ENCODE data around the gene DCLK3.

DCLK3 gene

GRCh38 chr3:36695113-36695768 lies 69.1 kb downstream of the DCLK3 start:
- Histone ChIP-seq H3K23ac (ENCODE audit: low read length) (no peak overlapping the region), H4K5ac (ENCODE audit: low read length) (no peak overlapping the region), H3K9ac (ENCODE audit: low read length) (no peak overlapping the region), H3K79me2 (ENCODE audit: control insufficient read depth, insufficient read depth, low read length) (no peaks in the 10 kb centered on the region), H2BK120ac (ENCODE audit: low read depth, low read length) (no peak overlapping the region), H3K4ac (ENCODE audit: low read depth, low read length) (no peak overlapping the region), H4K8ac (ENCODE audit: low read depth, low read length) (no peak overlapping the region), H3K27me3 (ENCODE audit: insufficient read depth, low read length, poor library complexity) (no peaks in the 10 kb centered on the region), H2BK15ac (replicated peaks; ENCODE audit: low read depth) (no peak overlapping the region), H2AK5ac (ENCODE audit: low read length) (no peak overlapping the region), H3K27ac (ENCODE audit: low read depth, low read length) (no peak overlapping the region), H3K56ac (ENCODE audit: low read length) (no peak overlapping the region), H3K4me3 (ENCODE audit: low read length) (no peak overlapping the region), H2BK5ac (ENCODE audit: low read length) (no peak overlapping the region), H3K18ac (ENCODE audit: low read length) (no peak overlapping the region), H3K4me2 (ENCODE audit: low read length) (no peak overlapping the region), H3K4me1 (ENCODE audit: control insufficient read depth, low read depth, low read length) (no peaks in the 10 kb centered on the region), H3K36me3 (ENCODE audit: control insufficient read depth, insufficient read depth, low read length) (no peaks in the 10 kb centered on the region), H3K79me1 (ENCODE audit: low read length) (no peaks in the 10 kb centered on the region)
- no peak for DNase-seq
- WGBS (ENCODE audit: extremely low coverage, insufficient coverage, low lambda C conversion rate) = no CpG with 5 or more reads among the region's 3 CpGs

- Histone ChIP-seq H3K79me1 (ENCODE audit: low read length) (no peaks in the 10 kb centered on the region), H3K56ac (ENCODE audit: low read length) (no peak overlapping the region), H4K5ac (ENCODE audit: low read length) (no peak overlapping the region), H3K23ac (ENCODE audit: low read length) (no peak overlapping the region), H2BK5ac (ENCODE audit: low read length) (no peak overlapping the region), H3K4me2 (ENCODE audit: low read length) (no peak overlapping the region), H4K8ac (ENCODE audit: low read depth, low read length) (no peak overlapping the region), H3K27me3 (ENCODE audit: insufficient read depth, low read length, poor library complexity) (no peaks in the 10 kb centered on the region), H3K9ac (ENCODE audit: low read length) (no peak overlapping the region), H2BK120ac (ENCODE audit: low read depth, low read length) (no peak overlapping the region), H2AK5ac (ENCODE audit: low read length) (no peak overlapping the region), H3K4me1 (ENCODE audit: control insufficient read depth, low read depth, low read length) (no peaks in the 10 kb centered on the region), H3K18ac (ENCODE audit: low read length) (no peak overlapping the region), H3K4me3 (ENCODE audit: low read length) (no peak overlapping the region), H3K27ac (ENCODE audit: low read depth, low read length) (no peak overlapping the region), H3K79me2 (ENCODE audit: control insufficient read depth, insufficient read depth, low read length) (no peaks in the 10 kb centered on the region), H2BK15ac (replicated peaks; ENCODE audit: low read depth) (no peak overlapping the region), H3K4ac (ENCODE audit: low read depth, low read length) (no peak overlapping the region), H3K36me3 (ENCODE audit: control insufficient read depth, insufficient read depth, low read length) (no peaks in the 10 kb centered on the region)
- WGBS (ENCODE audit: extremely low coverage, insufficient coverage, low lambda C conversion rate) = no CpG with 5 or more reads among the region's 4 CpGs
- no peak for DNase-seq
Measured at GRCh38 chr3:36693670-36694069, 70.7 kb downstream of the DCLK3 start.

DNA sequence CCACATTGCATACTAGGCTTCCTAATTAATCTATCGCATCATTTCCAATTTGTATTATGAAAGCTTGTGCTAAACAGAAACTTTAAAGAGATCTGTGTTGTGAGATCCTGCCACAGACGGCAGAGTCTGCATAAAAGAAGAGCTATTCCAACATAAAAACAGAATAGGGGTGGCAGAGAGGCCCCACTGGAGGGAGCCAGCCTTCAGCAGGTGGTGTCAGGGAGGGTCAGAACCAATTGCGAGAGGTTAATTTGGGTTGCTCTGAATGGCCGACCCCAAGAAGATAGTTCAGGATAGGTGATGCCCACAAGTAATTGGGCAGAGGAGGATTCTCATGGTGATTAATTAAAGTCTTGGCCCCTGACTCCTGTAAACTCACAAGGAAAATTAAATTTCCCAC lies 74.8 kb downstream of the DCLK3 start:
- Histone ChIP-seq H3K36me3 (ENCODE audit: control insufficient read depth, insufficient read depth, low read length) (no peaks in the 10 kb centered on the region), H3K79me1 (ENCODE audit: low read length) (no peaks in the 10 kb centered on the region), H3K4ac (ENCODE audit: low read depth, low read length) (no peak overlapping the region), H3K4me1 (ENCODE audit: control insufficient read depth, low read depth, low read length) (no peaks in the 10 kb centered on the region), H2BK15ac (replicated peaks; ENCODE audit: low read depth) (no peak overlapping the region), H3K4me2 (ENCODE audit: low read length) (no peak overlapping the region), H3K56ac (ENCODE audit: low read length) (no peak overlapping the region), H4K8ac (ENCODE audit: low read depth, low read length) (no peak overlapping the region), H3K18ac (ENCODE audit: low read length) (no peak overlapping the region), H3K9ac (ENCODE audit: low read length) (no peak overlapping the region), H4K5ac (ENCODE audit: low read length) (no peak overlapping the region), H3K23ac (ENCODE audit: low read length) (no peak overlapping the region), H3K27me3 (ENCODE audit: insufficient read depth, low read length, poor library complexity) (no peaks in the 10 kb centered on the region), H2BK120ac (ENCODE audit: low read depth, low read length) (no peak overlapping the region), H3K79me2 (ENCODE audit: control insufficient read depth, insufficient read depth, low read length) (no peaks in the 10 kb centered on the region), H3K27ac (ENCODE audit: low read depth, low read length) (no peak overlapping the region), H2BK5ac (ENCODE audit: low read length) (no peak overlapping the region), H2AK5ac (ENCODE audit: low read length) (no peak overlapping the region), H3K4me3 (ENCODE audit: low read length) (no peak overlapping the region)
- no peak for DNase-seq
- whole genome bisulfite sequencing (ENCODE audit: extremely low coverage, insufficient coverage, low lambda C conversion rate) = no CpG with 5 or more reads among the region's 4 CpGs

DNA sequence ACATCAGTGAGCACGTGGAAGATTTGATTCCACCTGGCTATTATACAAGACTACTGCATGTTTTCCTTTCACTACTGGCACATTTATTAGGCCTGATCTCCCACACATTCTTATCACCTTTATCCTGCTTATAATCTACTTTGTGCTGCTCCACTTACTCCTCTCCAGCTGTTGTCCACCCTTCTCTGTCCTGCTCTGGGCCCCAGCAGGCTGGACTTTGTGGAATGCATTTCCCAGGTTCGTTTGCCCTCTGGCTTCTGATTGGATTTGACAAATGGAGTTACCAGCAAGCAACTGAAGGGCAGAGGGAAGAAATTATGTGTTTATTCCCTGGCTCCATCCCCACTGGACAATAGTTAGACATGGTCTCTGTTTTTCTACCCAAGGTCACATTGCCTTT lies 75.5 kb downstream of the DCLK3 start:
- no peak overlapping the region for H2BK5ac ChIP-seq (ENCODE audit: low read length)
- no peak for DNase-seq
- H3K4me2 ChIP-seq (ENCODE audit: low read length) = no peak overlapping the region
- no peak overlapping the region for H4K5ac ChIP-seq (ENCODE audit: low read length)
- H3K27ac ChIP-seq (ENCODE audit: low read depth, low read length) = no peak overlapping the region
- H3K4ac ChIP-seq (ENCODE audit: low read depth, low read length) = no peak overlapping the region
- no peak overlapping the region for H2AK5ac ChIP-seq (ENCODE audit: low read length)
- H3K79me2 ChIP-seq (ENCODE audit: control insufficient read depth, insufficient read depth, low read length) = no peaks in the 10 kb centered on the region
- WGBS (ENCODE audit: extremely low coverage, insufficient coverage, low lambda C conversion rate) = no CpG with 5 or more reads among the region's 2 CpGs
- no peaks in the 10 kb centered on the region for H3K4me1 ChIP-seq (ENCODE audit: control insufficient read depth, low read depth, low read length)
- H3K9ac ChIP-seq (ENCODE audit: low read length) = no peak overlapping the region
- H3K23ac ChIP-seq (ENCODE audit: low read length) = no peak overlapping the region
- no peak overlapping the region for H2BK15ac ChIP-seq (replicated peaks; ENCODE audit: low read depth)
- H3K18ac ChIP-seq (ENCODE audit: low read length) = no peak overlapping the region
- no peaks in the 10 kb centered on the region for H3K79me1 ChIP-seq (ENCODE audit: low read length)
- no peak overlapping the region for H3K56ac ChIP-seq (ENCODE audit: low read length)
- H3K36me3 ChIP-seq (ENCODE audit: control insufficient read depth, insufficient read depth, low read length) = no peaks in the 10 kb centered on the region
- H3K27me3 ChIP-seq (ENCODE audit: insufficient read depth, low read length, poor library complexity) = no peaks in the 10 kb centered on the region
- H4K8ac ChIP-seq (ENCODE audit: low read depth, low read length) = no peak overlapping the region
- H3K4me3 ChIP-seq (ENCODE audit: low read length) = no peak overlapping the region
- H2BK120ac ChIP-seq (ENCODE audit: low read depth, low read length) = no peak overlapping the region

GRCh38 chr3:36686516-36686915 lies 77.8 kb downstream of the DCLK3 start:
- Histone ChIP-seq H4K5ac (ENCODE audit: low read length) (no peak overlapping the region), H3K4me3 (ENCODE audit: low read length) (no peak overlapping the region), H3K79me2 (ENCODE audit: control insufficient read depth, insufficient read depth, low read length) (no peaks in the 10 kb centered on the region), H2BK15ac (replicated peaks; ENCODE audit: low read depth) (no peak overlapping the region), H3K4ac (ENCODE audit: low read depth, low read length) (no peak overlapping the region), H3K27ac (ENCODE audit: low read depth, low read length) (no peak overlapping the region), H2BK120ac (ENCODE audit: low read depth, low read length) (no peak overlapping the region), H3K18ac (ENCODE audit: low read length) (no peak overlapping the region), H4K8ac (ENCODE audit: low read depth, low read length) (no peak overlapping the region), H3K23ac (ENCODE audit: low read length) (no peak overlapping the region), H3K27me3 (ENCODE audit: insufficient read depth, low read length, poor library complexity) (no peaks in the 10 kb centered on the region), H3K4me2 (ENCODE audit: low read length) (no peak overlapping the region), H3K36me3 (ENCODE audit: control insufficient read depth, insufficient read depth, low read length) (no peaks in the 10 kb centered on the region), H3K4me1 (ENCODE audit: control insufficient read depth, low read depth, low read length) (no peaks in the 10 kb centered on the region), H2BK5ac (ENCODE audit: low read length) (no peak overlapping the region), H3K56ac (ENCODE audit: low read length) (no peak overlapping the region), H3K9ac (ENCODE audit: low read length) (no peak overlapping the region), H3K79me1 (ENCODE audit: low read length) (no peaks in the 10 kb centered on the region), H2AK5ac (ENCODE audit: low read length) (no peak overlapping the region)
- DNase-seq = no peak

DNA sequence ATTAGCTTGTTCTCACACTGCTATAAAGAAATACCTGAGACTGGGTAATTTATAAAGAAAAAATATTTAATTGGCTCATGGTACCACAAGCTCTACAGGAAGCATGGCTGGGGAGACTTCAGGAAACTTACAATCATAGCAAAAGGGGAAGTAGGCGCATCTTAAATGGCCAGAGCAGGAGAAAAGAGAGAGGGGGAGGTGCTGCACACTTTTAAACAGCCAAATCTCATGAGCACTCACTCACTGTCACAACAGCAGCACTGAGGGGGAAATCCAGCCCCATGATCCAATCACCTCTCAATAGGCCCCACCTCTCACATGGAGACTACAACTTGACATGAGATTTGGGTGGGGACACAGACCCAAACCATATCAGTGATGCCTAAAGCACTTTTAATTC lies 82.5 kb downstream of the DCLK3 start:
- no peak overlapping the region for H2BK120ac ChIP-seq (ENCODE audit: low read depth, low read length)
- no peak overlapping the region for H3K23ac ChIP-seq (ENCODE audit: low read length)
- no CpG with 5 or more reads among the region's 1 CpG for WGBS (ENCODE audit: extremely low coverage, insufficient coverage, low lambda C conversion rate)
- no peak overlapping the region for H3K4me3 ChIP-seq (ENCODE audit: low read length)
- H3K18ac ChIP-seq (ENCODE audit: low read length) = no peak overlapping the region
- no peaks in the 10 kb centered on the region for H3K79me2 ChIP-seq (ENCODE audit: control insufficient read depth, insufficient read depth, low read length)
- no peak overlapping the region for H3K4me2 ChIP-seq (ENCODE audit: low read length)
- no peaks in the 10 kb centered on the region for H3K27me3 ChIP-seq (ENCODE audit: insufficient read depth, low read length, poor library complexity)
- H3K36me3 ChIP-seq (ENCODE audit: control insufficient read depth, insufficient read depth, low read length) = no peaks in the 10 kb centered on the region
- no peak for DNase-seq
- H2BK5ac ChIP-seq (ENCODE audit: low read length) = no peak overlapping the region
- no peaks in the 10 kb centered on the region for H3K4me1 ChIP-seq (ENCODE audit: control insufficient read depth, low read depth, low read length)
- H3K79me1 ChIP-seq (ENCODE audit: low read length) = no peaks in the 10 kb centered on the region
- no peak overlapping the region for H3K4ac ChIP-seq (ENCODE audit: low read depth, low read length)
- no peak overlapping the region for H4K5ac ChIP-seq (ENCODE audit: low read length)
- no peak overlapping the region for H3K9ac ChIP-seq (ENCODE audit: low read length)
- H2BK15ac ChIP-seq (replicated peaks; ENCODE audit: low read depth) = no peak overlapping the region
- no peak overlapping the region for H3K27ac ChIP-seq (ENCODE audit: low read depth, low read length)
- no peak overlapping the region for H4K8ac ChIP-seq (ENCODE audit: low read depth, low read length)
- H2AK5ac ChIP-seq (ENCODE audit: low read length) = no peak overlapping the region
- H3K56ac ChIP-seq (ENCODE audit: low read length) = no peak overlapping the region
